ENCODE data around the gene KCNQ1.

The KCNQ1 gene

DNA sequence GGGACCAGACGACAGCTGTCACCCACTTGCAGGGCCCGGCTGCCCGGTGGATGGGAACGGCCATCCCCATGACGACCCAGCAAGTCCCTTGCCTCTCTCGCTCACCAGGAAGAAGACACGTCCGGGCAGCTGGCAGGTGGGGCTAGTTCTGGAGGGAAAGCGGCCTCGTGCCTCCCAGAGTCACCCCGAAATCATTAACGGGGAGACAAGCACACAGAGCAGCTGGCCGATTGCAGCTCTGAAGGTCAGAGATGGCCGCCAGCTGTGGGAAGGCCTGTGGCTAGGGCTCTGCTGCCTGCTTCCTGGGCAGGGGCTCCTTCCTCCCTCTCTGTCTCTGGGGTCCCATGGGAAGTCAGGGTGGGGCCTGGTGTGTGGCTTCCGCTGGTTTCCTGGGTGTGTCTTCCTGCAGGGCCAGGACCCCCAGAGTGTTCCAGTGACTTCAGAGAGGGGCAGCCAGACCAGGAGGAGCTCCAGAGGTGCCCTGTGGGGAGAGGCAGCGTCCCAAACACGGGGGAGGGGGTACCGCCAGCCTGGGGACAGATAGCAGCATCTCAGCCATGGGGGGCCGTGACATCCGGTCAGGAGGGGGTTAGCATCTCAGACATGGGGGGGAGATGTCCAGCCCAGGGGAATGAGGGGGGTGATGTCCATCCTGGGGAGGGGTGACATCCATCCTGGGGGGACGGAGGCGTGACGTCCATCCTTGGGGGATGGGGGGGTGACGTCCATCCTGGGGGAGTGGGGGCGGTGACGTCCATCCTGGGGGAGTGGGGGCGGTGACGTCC lies 114.9 kb downstream of the KCNQ1 start:
- no peak for DNase-seq

DNA sequence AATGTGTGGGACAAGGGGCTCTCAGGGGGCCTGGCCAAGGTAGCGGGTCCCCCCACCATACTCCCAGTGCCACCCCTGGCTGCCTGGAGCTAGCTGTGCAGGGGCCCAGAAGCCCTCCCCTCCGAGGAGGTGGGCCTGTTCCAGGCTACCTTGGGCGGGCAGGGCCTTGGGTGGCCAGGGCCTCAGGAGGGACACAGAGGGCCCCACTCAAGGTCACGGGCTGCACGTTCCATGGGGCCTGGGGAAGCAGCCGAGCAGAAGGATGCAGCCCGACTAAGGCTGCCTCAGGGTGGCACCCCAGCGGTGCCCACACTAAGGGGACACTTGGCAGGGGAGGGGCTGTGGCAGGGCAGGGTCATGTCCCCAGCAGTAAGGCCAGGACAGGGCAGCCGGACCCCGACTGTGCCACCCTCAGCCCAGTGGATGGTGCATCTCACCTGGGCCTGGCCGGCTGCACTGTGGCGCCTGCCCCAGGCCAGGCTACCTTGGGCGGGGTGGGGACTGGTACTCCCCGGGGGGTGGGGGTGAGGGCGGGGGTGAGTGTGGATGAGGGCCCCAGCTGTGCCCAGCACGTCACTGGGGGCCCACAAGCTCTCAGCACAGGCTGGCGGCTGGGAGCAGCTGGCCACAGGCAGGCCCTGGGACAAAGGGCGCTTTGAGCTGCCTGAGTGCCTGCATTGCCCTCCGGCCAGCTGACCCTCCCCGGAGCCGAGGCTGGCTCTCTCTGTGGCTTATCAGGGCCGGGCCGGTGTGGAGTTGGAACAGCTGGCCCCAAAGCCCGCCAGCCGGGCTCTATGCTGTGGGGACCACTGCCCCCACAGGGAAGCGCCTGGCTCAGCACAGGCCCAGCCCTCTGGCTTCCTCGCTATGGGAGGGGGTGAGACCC lies 117.1 kb downstream of the KCNQ1 start:
- no peak for DNase-seq

DNA sequence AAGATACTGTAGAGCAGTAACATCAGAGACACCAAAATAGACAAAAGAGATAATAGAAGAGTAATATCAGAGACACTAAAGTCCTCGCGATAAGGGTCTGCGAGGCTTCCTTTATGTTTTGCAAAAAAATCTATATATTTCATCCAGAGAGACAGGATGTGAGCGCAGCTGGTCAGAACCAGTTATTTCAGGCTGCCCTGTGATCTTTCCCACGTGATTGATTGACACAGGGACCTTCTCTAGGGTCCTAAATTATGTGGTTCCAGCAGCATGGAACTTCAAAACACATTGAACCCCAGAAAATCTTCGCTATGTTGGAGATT lies 118.0 kb downstream of the KCNQ1 start:
- no peak for DNase-seq

DNA sequence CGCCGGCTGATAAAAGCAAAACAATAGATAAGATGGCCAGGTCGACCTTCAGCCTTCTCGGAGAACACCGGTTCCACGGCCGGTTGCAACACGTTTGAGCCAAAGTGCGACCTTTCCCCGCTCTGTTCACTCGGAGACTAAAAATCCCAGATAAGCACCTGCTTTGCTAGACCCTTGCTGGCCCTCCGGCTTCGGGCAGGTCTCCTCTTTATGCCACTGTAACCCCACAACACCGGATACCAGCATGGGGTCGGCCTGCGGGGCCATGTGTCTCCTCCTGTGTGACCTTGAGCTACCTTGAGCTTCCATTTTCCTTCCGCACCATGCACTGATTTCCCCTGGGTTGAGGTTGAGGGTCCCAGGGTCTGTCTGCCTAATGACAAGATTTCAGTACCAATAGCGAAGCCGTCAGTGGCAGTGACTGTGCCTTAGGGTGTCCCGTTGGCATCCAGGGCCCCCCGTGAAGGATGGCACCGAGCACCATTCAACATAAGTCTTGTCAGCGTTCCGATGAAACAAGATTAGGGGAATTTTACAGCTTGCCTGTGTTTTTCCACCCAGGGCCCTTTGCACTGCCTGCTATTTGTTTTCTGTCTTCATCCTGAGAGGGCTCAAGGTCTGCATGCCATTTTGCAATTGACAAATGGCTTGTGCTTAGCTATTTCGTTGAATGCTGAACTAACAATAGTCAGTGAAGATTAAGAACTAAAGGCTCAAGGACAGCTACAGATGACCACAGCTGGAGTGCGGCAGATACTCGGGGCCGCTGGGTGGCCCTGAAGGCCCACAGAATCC lies 118.6 kb downstream of the KCNQ1 start:
- DNase-seq: no peak

DNA sequence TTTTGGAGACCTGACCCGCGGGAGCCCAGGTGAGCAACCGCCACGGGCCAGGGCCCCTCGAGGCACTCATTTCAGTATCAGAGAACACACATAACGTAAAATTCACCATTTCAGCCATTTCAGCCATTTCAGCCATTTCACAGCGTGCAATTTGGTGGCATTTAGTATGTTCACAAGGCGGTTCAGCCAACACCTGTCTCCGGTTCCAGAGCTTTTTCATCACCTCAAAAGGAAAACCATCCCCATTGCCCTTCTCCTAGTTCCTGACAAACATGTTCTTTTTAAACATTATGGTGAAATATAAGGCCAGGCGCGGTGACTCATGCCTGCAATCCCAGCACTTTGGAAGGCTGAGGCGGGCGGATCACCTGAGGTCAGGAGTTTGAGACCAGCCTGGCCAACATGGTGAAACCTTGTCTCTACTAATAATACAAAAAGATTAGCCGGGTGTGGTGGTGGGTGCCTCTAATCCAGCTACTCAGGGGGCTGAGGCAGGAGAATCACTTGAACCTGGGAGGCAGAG lies 119.3 kb downstream of the KCNQ1 start:
- DNase-seq: no peak

DNA sequence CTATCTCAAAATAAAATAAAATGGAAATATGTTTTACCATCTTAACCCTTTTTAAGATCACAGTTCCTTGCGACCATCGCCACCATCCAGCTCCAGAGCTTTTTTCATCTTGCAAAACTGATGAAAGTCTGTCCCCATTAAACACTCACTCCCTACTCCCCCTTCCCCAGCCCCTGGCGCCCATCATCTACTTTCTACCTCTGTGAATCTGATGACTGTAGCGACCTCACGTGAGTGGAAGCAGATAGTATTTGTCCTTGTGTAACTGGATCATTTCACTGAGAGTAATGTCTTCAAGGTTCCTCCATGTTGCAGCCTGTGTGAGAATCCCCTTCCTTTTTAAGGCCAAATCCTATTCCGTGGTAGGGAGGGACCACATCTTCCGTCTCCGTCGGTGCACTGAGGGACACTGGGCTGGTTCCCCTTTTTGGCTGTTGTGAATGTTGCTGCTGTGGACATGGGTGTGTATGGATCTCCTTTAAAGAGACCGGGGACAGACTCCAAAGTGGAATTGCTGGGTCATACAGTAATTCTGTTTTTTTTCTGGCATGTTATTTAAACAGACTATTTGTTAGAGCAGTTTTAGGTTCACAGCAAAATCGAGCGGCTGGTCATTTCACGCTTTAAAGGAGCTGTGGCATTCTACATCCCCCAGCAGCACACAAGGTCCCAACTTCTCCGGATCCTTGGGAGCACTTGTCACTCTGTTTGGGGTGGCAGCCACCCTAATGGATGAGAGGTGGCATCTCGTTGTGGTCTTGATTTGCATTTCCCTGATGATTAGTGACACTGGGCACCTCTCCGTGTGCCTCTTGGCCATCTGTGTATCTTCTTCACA lies 120.0 kb downstream of the KCNQ1 start:
- DNase-seq: no peak

DNA sequence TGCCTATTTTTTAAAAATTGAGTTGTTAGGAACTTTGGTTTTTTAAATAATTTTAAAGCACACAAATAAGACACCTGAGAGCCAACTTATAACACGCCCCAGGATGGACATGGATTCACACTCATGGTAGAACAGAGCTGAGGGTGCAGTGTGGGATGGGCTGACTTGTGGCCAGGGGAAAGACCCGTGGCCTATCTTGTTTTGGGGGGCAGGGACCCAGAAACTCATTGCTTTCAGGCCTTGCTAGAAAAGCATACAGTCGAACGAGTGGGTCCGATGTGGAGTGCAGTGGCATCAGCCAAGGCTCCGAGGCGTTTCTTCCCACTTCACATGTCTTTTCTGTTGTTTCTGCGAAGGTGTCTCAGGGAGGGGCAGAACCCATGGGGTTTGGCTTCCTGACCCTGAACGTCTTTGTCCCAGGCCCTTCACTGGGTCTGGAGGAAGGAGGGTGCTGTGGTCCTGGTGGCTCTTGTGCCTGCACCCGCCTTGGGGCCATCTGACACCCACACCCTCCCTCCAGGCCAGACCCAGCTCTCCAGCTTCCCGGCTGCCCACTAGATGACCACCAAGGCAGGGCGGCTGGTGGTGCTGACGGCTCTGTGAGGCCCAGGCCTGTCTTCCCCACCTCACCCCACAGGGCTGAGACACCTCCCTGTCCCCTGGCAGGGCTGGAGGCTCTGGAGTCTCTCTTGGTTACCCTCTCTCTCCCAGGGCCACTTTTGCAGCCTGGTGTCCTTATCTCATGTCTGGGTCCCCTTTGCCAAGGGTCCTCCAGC lies 120.8 kb downstream of the KCNQ1 start:
- no peak for DNase-seq

DNA sequence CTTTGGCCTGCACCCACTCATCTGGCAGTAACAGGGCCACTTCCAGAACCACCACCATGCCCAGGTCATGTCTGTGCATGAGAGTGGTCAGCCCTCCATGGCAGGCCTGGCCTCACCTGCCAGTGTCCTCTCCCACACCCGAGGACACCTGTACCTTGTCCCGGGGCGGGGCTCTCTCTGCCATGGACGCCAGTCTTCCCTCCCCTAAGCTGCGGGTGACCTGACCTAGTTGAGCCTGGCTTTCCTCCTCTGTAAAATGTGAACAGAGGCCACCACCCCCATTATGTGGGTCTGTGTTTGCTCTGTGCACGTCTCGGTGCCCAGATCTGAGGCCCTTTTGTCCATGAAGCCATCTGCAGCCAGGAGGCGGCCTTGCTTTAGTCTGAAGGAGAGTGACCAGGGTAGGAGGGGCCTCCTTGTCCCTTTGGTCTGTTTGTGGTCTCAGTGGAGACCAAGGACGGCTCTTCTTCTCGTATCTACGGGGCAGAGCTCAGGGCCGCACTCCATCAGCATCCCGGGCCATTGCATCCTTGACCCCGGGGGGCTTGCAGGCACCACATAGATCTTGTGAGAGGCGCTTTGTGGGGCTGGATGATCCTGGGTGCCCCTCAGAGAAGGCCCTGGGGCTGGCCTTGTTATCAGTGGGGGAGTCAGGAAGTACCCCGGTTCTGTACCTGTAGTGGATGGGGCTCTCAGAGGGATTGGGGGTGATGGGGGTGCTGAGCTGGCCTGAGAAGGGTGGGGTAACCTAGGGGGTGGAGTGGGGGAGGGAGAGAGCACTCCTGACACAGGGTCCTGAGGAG lies 121.6 kb downstream of the KCNQ1 start:
- no peak for DNase-seq

DNA sequence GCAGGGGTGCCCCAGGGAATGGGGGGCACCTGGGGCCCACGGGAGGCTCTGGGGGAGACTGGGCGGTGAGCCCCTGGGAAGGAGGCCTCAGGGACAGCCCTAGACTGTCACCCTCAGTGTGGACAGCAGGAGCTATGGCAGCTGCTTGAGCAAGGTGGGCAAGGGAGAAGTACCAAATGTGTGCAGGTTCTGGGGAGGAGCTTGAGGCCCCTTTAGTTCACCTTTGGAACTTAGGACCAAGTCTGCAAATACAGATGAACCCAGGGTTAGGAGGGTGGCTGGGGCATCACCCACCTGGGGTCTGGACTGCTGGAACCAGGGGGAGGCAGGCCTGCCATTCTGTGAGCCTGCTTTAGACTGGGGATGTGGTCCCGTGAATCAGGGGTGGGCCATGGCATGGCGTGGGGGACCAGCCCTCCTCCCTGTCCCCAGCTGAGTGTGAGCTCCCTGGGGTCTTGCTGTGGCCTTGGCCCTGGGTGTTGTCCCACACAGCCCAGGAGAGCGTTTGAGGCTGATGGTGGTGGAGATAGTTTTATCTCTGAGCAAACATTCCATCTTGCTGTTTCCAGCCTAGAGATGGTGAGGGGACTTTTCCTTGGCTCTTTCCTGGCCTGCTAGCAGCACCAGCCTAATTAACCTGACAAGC lies 122.3 kb downstream of the KCNQ1 start:
- no peak for DNase-seq

DNA sequence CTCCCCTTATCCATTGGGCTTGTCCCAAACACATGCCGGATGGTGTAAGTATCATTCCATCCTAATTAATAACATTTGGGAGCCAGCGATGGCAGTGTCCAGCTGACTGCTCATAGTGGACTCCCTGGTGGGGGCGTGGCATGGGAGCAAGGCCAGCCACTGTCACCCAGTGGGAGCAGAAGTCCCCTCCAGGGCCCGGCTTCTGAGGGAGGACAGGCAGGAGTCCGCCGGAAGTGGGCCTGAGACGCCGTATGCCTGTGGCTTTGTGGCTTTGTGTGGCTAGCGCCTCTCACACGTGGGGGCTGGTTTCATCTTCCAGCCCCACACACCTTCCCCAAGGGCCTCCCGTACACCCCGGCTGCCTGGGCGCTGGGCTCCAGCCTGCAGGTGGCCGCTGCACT lies 124.5 kb downstream of the KCNQ1 start:
- no peak for DNase-seq

DNA sequence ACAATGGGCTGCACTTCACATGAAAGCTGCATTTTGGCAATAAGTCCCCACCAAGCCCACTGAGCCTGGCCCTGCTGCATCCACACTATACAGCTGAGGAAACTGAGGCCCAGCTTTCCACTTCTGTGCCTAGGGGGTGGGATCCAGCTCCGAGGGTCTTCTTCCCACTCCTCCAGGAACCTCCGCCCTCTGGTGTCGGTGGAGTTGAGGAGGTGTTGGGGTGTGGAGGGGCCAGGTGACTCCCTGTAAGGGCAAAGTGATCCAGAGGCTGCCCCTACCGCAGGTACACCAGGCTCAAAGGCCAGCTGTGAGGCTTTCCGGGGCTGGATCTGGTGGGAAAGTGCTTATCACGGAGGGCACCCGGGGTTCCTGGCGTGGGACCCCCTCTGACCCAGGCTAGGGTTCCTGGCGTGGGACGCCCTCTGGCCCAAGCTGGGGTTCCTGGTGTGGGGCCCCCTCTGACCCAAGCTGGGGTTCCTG lies 125.0 kb downstream of the KCNQ1 start:
- DNase-seq: no peak

DNA sequence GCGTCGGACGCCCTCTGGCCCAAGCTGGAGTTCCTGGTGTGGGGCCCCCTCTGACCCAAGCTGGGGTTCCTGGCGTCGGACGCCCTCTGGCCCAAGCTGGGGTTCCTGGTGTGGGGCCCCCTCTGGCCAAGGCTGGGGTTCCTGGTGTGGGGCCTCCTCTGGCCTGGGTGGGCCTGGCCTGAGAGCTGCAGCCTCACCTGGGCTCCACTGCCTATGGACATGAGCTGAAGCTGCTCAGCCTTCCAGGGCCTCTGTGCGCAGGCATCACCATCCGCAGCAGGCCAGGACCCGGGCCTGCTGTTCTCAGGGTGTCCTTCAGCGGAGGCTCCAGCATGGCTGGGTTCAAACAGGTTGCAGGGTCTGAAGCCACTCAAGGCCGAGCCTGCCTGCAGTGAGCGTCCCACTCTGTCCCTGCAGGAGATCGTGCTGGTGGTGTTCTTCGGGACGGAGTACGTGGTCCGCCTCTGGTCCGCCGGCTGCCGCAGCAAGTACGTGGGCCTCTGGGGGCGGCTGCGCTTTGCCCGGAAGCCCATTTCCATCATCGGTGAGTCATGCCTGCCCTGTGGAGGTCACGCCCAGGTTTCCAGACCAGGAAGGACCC lies 125.5 kb downstream of the KCNQ1 start:
- no peak for DNase-seq

DNA sequence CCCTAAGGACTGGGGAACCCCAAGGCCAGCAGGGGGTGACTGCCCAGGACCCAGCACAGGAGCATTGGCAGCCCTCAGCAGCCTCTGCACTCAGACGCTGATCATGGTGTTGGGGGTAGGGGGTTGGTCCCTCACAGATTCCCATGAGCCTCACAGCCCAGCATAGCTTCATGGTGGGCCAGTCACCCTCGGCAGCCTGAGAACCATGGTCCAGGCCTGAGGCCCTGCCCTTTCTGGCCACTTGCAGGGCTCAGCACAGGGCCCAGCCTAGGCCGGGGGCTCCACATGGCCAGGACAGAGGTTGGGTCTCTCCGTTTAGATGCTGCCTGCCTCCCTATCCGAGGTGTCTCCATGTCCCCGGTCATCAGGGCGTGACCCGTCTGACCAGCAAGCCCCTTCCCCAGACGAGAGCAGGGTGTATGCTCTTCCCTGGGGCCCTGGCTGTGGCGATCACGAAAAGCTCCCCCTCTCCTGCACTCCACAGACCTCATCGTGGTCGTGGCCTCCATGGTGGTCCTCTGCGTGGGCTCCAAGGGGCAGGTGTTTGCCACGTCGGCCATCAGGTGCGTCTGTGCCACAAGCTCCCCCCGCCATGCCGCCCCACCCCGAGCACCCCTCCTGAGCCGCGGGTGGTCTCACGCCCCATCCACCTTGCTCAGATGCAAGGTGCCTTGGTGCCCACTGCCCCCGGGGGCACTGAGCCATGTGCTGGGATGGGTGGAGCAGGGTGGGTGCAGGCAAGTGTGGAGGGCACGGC lies 126.2 kb downstream of the KCNQ1 start:
- no peak for DNase-seq

DNA sequence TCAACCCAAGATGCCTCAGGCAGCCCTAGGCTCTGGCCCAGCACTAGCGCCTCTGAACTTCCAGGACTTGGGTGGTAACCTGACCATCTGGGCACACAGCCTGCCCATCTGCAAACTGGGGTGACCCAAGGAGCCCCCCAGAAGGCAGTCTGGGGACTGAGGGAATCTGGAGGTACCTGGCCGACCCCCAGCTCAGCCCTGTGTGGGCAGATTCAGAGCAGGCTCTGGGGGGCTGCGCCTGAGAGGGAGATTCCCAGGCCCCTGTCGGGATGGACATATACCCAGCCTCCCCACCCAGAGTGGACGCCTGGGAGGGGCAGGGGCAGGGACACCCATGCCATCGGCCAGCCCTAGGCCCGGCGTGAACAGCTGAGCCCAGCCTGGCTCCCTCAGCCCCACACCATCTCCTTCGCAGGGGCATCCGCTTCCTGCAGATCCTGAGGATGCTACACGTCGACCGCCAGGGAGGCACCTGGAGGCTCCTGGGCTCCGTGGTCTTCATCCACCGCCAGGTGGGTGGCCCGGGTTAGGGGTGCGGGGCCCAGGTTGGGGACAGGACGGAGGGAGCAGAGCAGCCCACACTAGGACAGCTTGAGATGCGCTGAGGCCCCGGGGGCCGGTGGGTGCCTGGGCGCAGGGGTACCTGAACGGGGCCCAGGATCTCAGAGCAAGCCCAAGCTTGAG lies 126.9 kb downstream of the KCNQ1 start:
- no peak for DNase-seq

DNA sequence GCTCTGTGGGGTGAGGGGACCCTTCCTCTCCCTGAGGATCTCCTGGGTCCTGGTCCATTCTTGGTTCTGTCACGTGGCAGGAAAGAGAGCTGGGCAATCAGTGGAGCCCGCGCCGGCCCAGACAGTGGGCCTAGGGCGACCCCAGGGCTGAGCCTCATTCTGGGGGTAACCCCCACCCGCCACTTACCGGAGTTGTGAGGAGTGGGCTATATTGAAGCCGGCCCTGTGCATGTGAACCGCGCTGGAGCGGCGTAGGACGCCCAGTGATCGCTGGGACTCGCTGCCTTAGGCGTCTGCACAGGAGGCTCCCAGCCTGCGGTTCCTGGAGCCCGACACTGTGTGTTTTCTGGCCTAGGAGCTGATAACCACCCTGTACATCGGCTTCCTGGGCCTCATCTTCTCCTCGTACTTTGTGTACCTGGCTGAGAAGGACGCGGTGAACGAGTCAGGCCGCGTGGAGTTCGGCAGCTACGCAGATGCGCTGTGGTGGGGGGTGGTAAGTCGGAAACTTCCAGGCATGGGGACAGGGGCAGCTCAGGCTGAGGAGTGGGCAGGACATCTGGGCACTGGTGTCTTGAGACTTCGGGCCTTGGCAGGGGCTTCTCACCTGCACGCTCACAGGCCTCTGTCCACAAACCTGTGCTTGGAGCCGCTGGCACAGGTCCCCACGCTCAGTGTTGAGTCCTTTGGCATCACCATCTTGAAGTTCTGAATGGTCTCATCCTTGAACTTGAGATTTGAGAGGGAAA lies 127.9 kb downstream of the KCNQ1 start:
- DNase-seq: no peak

DNA sequence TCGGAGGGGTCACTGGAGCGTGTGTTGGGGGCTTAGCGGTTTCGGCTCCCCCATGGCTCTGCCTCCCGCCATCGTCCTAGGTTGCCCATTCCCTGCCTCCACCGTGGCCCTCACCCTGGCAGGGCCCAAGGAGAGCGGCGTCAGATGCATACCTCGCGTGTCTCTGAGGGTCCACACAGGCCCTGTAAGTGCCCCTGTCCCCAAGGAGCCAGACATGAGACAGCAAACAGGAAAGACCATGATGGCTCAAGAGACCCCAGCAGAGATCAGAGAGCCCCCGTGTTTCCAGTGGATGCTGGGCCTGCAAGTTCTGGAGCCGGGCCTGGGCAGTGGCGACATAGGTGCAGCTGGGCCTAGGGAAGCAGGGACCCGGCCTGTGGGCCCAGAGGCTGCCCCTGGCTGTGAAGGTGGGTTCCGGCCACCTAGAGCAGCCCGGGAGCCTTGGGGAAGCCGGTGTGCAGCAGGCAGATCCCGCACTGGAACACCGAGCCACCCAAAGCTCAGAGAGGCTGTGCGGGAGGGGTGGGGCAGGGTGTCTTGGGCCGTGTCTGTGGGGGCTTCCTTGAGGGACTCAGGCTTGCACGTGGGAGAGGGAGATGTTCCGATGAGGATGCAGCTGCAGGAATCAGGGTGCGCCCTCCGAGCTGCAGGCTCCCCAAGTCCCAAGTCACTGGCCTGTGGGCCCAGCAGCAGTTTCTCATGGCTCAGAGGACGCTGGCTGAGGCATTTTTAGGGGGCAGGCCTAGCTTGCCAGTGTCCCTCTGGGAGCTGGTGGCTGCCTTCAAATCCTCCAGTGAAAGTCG lies 128.6 kb downstream of the KCNQ1 start:
- no peak for DNase-seq

Data from hematopoietic multipotent progenitor cell treated with erythropoietin and hydrocortisone succinate and interleukin-3 and kit ligand, for 6 days (in vitro differentiated cells).